ENCODE data around the gene NPPB.

Gene NPPB

GRCh38 chr1:11880911-11881748 lies 22.4 kb upstream of the NPPB start:
- DNase-seq, result no peak

DNA sequence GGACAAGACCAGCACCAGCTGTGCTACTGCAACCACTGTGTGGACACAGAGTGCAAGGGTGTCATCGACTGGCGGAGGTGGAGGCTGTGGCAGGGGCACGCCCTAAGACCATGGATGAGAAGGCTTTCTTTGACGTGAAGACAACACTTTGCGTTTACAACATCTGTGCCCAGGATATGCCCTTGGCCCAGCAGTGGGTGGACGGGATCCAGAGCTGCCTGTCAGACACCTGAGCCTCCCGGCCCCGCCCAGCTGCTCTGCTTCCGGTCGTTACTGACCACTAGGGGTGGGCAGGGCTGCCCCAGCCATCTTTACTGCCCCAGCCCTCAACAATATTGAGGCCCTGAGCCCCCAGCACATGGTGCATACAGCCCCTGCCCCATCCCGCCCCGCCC lies 21.4 kb upstream of the NPPB start:
- DNase-seq, result no peak

DNA sequence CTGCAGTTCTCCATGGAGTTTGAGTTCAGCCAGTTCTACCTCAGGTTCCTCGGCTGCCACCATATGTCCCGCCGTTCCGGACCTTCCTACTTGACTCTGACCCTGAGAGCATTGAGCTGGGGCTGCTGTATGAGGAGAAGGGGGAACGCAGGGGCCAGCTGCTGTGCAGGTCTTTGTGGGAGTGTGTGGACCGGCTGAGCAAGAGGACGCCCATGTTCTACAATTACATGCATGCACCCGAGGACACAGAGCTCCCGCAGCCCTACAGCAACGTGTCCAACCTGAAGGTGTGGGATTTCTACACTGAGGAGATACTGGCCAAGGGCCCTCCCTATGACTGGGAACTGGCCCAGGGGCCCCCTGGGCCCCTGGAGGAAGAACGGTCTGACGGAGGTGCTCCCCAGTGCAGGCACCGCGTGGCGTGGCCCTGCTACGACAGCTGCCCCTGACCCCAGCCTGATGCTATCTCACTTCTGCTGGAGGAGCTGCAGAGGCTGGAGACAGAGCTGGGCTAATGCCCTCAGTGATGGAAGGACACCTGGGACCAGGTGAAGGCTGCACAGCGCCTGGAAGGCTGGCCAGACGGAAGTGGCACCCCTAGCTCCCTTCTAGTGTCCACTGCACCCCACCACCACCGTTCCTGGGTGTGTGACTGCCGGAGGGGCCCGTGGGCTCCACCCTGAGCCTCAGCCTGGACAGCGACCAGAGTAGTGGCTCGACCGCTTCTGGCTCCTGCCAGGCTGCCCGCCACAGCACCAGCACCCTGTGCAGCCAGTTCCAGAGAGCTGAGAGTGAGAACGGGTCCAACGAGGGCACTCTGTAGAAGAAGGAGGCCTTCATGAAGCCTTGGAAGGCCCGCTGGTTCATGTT lies 20.8 kb upstream of the NPPB start:
- DNase-seq, result no peak

- no peak for DNase-seq
These were observed 20.1 kb upstream of the NPPB start for GRCh38 chr1:11878891-11879190.

GRCh38 chr1:11878081-11878890 lies 19.5 kb upstream of the NPPB start:
- no peak for DNase-seq

DNA sequence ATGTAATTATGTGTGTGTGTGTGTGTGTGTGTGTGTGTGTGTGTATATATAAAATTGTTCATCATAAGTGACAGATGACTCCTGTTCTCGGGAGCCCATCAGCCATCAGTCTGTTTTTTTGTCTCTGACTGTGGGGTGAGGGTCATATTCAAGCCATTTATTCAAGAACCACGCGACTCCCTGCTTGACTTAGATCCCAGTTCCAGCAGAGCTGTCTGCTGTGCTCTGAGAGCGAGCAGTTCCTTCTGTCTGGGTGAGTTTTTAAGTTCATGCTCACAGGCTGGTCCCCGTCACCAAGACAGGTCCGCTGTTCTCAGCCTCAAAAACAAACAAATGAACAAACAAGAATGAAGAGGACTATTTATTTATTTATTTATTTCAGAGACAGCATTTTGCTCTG lies 18.3 kb upstream of the NPPB start:
- no peak for DNase-seq

DNA sequence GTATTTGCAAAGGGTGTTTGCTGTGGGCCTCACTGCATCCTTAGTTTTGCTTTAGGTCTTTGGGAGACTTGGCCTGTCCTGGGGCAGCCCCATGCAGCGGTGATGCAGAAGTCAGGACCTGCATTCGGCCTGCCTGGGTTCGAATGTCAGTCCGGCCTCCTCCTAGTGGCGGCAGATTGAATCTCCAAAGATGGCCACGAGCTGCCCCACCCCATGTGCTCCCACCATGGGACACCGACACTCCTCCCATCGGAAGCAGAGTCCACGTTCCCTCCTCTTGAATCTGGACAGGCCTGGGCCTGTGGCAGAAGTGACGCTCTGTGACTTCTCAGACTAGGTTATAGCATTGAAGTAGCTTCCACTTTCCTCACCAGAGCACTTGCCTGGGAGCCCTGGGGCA lies 16.3 kb upstream of the NPPB start:
- no peak for DNase-seq

DNA sequence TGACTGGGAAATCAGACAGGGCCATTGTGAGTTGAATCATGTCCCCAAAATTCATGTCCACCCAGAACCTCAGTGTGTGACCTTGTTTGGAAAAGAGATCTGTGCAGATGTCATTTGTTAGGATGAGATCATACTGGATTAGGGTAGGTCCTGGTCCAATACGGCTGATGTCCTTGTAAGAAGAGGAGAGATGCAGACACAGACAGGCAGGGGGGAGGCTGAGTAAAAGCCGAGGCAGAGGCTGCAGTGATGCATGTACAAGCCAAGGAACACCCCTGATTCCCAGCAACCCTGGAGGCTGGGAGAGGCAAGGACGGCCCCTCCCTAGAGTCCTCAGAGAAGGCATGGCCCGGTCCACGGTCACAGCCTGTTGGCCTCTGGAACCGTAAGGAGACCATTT lies 15.9 kb upstream of the NPPB start:
- no peak for DNase-seq

DNA sequence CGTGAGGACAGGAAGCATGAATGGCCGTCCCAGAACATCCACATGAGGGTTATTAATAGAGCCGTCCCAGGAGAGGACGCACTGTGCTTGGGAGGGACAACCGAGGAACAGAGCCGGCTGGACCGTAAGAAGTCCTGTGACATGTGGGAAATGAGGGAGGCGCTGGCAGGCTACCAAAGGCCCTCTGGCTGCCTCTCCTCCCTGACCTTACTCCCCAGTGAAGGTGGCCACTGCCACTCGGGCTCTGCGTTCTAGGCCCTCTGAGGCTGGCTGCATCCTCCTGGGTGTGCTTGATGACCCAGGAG lies 15.5 kb upstream of the NPPB start:
- DNase-seq, result no peak

DNA sequence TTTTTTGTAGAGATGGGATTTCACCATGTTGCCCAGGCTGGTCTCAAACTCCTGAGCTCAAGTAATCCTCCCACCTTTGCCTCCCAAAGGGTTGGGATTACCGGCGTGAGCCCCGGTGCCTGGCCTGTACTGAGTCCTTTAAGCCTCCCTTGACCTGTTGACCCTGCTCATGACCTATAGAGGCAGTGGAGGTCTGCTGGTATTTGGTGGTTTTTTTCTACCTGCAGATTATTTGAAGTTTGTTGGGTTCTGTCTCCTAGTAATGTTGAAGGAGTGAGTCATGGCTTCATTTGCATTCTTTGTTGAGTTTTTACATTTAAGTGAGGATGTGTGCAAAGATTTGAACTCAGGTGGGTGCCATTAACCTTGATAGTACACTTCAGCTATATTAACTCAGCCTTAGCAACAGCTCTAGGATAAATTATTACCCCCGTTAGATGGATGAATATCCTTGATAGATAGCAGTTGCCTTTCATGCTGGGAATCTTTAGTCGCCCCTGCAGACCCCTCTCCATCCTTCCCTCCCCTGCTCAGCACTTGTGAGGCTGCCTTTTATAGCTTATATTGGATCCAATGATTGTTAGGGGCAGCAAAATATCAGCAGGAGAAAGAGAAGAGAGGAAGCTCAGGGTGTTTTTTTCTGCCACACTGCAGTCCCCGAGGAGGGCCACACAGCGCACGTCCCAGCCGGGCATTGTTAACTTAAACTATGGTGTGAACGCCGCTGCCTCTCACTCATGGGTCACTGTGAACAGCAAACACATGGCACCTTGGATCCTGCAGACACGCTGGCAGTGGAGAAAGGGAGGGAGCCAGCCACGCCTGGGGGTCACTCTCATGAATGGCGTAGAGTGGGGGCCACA lies 14.9 kb upstream of the NPPB start:
- DNase-seq, result no peak

GRCh38 chr1:11872545-11872944 lies 13.8 kb upstream of the NPPB start:
- DNase-seq, result no peak

- DNase-seq, result no peak
These were observed 11.0 kb upstream of the NPPB start for GRCh38 chr1:11869650-11870207.

DNA sequence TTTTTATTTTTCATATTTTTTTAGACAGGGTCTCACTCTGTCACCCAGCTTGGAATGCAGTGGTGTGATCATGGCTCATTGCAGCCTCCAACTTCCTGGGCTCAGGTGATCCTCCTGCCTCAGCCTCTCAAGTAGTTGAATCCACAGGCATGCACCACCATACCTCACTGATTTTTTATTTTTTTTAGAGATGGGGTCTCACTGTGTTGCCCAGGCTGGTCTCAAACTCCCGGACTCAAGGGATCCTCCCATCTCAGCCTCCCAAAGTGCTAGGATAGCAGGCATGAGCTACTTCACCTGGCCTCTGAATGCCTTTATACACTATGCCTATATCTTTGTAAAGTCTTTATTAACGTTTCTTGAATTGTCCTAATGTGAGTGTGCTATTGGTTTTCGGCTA lies 10.4 kb upstream of the NPPB start:
- no peak for DNase-seq

DNA sequence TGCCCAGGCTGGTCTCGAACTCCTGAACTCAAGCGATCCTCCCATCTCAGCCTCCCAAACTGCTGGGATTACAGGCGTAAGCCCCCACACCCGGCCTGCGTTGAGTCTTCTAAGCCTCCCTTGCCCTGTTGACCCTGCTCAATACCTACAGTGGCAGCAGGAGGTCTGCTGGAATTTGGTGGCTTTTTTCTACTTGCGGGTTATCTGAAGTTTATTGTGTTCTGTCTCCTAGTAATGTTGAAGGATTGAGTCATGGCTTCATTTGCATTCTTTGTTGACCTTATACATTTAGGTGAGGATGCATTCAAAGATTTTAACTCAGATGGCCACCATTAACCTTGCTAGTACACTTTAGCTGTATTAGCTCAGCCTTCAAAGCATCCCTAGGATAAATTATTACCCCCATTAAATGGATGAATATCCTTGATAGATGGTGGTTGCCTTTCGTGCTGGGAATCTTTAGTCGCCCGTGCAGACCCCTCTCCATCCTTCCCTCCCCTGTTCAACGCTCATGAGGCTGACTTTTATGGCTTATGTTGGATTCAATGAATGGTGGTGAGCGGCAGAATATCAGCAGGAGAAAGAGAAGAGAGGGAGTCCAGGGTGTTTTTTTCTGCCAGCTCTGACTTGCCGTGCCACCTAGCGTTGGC lies 9.7 kb upstream of the NPPB start:
- no peak for DNase-seq

DNA sequence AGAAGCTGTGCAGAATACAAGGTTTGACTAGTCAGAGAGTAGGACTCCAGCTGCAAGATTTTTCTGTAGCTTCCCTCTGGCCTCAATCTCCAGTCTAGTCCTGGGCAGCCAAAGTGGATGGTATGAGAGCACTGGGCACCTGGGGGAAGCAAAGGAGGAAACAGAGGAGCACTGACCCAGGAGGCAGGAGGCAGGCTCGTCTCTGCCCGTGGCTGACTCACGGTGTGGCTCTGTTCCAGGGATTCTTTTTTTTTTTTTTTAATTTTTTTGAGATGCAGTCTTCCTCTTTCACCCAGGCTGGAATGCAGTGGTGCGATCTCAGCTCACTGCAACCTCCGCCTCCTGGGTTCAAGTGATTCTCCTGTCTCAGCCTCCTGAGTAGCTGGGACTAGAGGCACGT lies 4.1 kb upstream of the NPPB start:
- DNase-seq, result no peak

DNA sequence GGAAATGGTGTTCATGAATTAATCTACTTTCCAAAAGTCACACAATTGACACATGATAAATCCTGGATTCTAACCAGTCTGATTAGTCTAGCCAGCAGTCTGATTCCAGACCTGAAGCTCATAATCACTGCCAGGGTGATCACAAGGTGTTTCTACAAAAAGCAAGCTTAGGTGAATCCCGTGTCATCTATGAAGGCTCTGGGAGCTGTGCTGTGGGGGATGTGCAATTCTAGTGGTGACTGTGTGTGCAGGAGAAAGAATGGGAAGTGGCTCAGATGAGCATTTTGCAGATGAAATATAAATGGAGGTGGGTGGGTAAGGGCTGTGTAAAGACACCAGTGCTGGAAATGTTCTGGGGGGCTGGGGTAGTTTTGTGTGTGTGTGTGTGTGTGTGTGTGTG lies 1.8 kb upstream of the NPPB start:
- no peak for DNase-seq

DNA sequence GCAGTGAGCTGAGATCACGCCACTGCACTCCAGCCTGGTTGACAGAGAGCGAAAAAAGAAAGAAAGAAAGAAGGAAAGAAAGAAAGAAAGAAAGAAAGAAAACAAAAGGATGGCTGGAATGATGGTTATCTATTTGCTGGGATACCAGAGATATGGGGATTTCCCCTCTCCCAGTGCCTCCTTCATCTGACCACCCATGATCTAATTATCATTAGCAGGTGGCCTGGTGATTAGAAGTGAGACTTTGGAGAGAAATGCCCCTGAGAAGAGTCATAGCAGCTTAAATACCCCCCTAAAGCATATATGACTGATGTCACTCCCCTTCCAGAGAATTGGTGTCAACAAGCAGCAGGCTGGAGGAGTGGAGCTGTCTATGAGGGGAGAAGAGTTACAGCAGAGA lies 1.3 kb upstream of the NPPB start:
- no peak for DNase-seq

GRCh38 chr1:11858968-11859871 lies 475 bp upstream of the NPPB start:
- DNase-seq, result peak; percentile 53 to 54

DNA sequence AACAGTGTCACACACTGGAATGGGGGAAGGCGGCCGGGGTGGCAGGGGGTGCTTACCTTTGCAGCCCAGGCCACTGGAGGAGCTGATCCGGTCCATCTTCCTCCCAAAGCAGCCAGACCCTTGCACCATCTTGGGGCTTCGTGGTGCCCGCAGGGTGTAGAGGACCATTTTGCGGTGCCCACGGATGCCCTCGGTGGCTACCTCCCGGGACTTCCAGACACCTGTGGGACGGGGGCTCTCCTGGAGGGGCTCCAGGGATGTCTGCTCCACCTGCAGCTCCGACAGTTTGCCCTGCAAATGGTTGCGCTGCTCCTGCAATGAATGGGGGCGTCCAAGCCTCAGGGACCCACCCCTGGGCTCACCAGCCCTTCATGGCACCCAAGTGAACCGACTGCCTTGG lies 587 bp downstream of the NPPB start:
- DNase-seq, result no peak

DNA sequence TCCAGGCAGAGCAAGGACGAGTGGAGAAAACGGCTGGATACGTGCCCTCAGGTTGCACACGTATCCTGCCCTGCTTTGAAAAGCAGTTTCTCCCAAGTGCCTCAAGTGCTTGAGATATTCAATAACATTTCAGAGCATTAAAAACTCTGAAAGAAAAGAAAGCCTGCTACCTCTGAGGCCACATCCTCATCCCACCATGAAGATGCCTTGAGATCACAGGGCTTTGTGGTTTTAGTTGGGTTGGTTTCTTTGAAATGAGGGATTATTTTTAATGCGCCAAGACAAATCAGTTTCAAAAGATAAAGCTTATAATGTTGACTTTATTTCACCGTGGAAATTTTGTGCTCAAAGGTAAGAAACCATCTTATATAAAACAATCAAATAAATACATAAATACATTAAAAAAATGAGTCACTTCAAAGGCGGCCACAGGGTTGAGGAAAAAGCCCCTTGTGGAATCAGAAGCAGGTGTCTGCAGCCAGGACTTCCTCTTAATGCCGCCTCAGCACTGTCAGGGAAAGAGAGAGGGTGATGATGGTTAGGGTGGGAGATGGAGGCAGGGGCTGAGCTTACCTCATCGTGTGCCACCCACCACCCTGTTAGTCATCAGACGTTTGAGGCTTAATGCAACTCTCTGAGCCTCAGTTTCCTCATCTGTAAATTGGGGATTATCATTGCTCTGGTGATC lies 1.4 kb downstream of the NPPB start:
- DNase-seq, result no peak
